ENCODE measurements around the gene KRT33A.

The KRT33A gene

DNA sequence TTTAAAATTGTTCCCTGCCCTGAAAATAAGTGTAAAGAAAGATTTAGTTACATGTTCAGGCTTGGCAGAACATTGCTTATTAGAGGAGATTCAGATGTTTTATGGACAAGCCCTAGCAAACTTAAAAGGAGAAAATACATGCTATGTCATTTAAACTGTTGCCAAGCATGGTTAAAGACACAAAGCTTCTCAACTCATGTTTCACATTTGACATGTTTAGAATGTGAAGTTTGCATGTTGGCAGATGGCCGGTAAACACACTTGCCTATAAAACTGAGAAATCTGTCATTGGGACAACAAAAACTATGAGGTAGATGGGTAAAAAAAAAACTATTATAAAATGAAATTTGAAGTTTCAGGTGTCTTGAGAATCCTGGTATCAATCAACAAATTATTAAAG lies 53.8 kb downstream of the KRT33A start:
- TF ChIP-seq, protein P1, sequence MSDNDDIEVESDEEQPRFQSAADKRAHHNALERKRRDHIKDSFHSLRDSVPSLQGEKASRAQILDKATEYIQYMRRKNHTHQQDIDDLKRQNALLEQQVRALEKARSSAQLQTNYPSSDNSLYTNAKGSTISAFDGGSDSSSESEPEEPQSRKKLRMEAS (IDR thresholded peaks at IDR 0.05; ENCODE audit: low read depth, low read length): no peak
- TF ChIP-seq, protein P2, sequence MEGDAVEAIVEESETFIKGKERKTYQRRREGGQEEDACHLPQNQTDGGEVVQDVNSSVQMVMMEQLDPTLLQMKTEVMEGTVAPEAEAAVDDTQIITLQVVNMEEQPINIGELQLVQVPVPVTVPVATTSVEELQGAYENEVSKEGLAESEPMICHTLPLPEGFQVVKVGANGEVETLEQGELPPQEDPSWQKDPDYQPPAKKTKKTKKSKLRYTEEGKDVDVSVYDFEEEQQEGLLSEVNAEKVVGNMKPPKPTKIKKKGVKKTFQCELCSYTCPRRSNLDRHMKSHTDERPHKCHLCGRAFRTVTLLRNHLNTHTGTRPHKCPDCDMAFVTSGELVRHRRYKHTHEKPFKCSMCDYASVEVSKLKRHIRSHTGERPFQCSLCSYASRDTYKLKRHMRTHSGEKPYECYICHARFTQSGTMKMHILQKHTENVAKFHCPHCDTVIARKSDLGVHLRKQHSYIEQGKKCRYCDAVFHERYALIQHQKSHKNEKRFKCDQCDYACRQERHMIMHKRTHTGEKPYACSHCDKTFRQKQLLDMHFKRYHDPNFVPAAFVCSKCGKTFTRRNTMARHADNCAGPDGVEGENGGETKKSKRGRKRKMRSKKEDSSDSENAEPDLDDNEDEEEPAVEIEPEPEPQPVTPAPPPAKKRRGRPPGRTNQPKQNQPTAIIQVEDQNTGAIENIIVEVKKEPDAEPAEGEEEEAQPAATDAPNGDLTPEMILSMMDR (IDR thresholded peaks at IDR 0.05; ENCODE audit: low read depth, low read length): no peak
- TF ChIP-seq POLR2A (IDR thresholded peaks at IDR 0.05; ENCODE audit: extremely low read depth, insufficient read length): no peak
- DNase-seq (ENCODE audit: low read depth): no peak
- H3K4me3 ChIP-seq (ENCODE audit: low read depth, low read length): no peak overlapping the region
